ENCODE data around the gene IFI16.

GRCh38 chr1:159088050-159088449 lies 78.3 kb downstream of the IFI16 start:
- TF ChIP-seq CTCF (IDR thresholded peaks at IDR 0.05) (no peak), POLR2A (IDR thresholded peaks at IDR 0.05) (no peak), POLR2AphosphoS5 (IDR thresholded peaks at IDR 0.05) (no peak)
